Measurements from ENCODE around the gene PRCC. TPM values are rescaled to one million over a fixed set of nuclear protein-coding genes. Genes with fewer than 3 reads are reported as not detected.

Gene PRCC
- total RNA-seq, 1 donor from 2014 or later, result 16.3 TPM

- Histone ChIP-seq H3K36me3 (no peaks in the 10 kb centered on the region), H3K27ac (no peak overlapping the region), H3K4me1 (no peaks in the 10 kb centered on the region), H3K9me3 (no peaks in the 10 kb centered on the region), H3K4me3 (no peak overlapping the region), H3K27me3 (no peaks in the 10 kb centered on the region)
- DNase-seq (ENCODE audit: low spot score in 2 of 2), result no peak
- intact Hi-C loops (cut with DNase I), result no loop called here
- no peak for TF ChIP-seq CTCF (IDR thresholded peaks at IDR 0.05)
Measured at GRCh38 chr1:156832434-156832833, 65.1 kb downstream of the PRCC start.

GRCh38 chr1:156833603-156834002 lies 66.3 kb downstream of the PRCC start:
- DNase-seq (ENCODE audit: low spot score in 2 of 2), result no peak
- Histone ChIP-seq H3K4me3 (no peak overlapping the region), H3K27me3 (no peaks in the 10 kb centered on the region), H3K27ac (no peak overlapping the region), H3K4me1 (no peaks in the 10 kb centered on the region), H3K36me3 (no peaks in the 10 kb centered on the region), H3K9me3 (no peaks in the 10 kb centered on the region)
- no peak for TF ChIP-seq CTCF (IDR thresholded peaks at IDR 0.05)
- intact Hi-C loops (cut with DNase I), result no loop called here

GRCh38 chr1:156834322-156834721 lies 67.0 kb downstream of the PRCC start:
- no peaks in the 10 kb centered on the region for H3K36me3 ChIP-seq
- no peak for TF ChIP-seq CTCF (IDR thresholded peaks at IDR 0.05)
- no peak overlapping the region for H3K4me3 ChIP-seq
- no peaks in the 10 kb centered on the region for H3K27me3 ChIP-seq
- H3K9me3 ChIP-seq, result no peaks in the 10 kb centered on the region
- no peak for DNase-seq (ENCODE audit: low spot score in 2 of 2)
- intact Hi-C loops (cut with DNase I), result no loop called here
- no peak overlapping the region for H3K27ac ChIP-seq
- H3K4me1 ChIP-seq, result no peaks in the 10 kb centered on the region

- no peak for DNase-seq (ENCODE audit: low spot score in 2 of 2)
- no peak for TF ChIP-seq CTCF (IDR thresholded peaks at IDR 0.05)
- intact Hi-C loops (cut with DNase I), result no loop called here
Measured at GRCh38 chr1:156836041-156836654, 68.8 kb downstream of the PRCC start.

GRCh38 chr1:156836892-156837291 lies 69.6 kb downstream of the PRCC start:
- H3K27me3 ChIP-seq, result no peaks in the 10 kb centered on the region
- intact Hi-C loops (cut with DNase I), result no loop called here

More at GRCh38 chr1:156836041-156836654, 68.8 kb downstream of the PRCC start:
- H3K27ac ChIP-seq, result no peak overlapping the region
- H3K36me3 ChIP-seq, result no peaks in the 10 kb centered on the region
- H3K9me3 ChIP-seq, result no peaks in the 10 kb centered on the region
- no peaks in the 10 kb centered on the region for H3K4me1 ChIP-seq
- no peaks in the 10 kb centered on the region for H3K27me3 ChIP-seq
- H3K4me3 ChIP-seq, result no peak overlapping the region

More at GRCh38 chr1:156836892-156837291, 69.6 kb downstream of the PRCC start:
- no peak for TF ChIP-seq CTCF (IDR thresholded peaks at IDR 0.05)
- H3K4me3 ChIP-seq, result no peak overlapping the region
- H3K9me3 ChIP-seq, result no peaks in the 10 kb centered on the region
- H3K27ac ChIP-seq, result no peak overlapping the region
- DNase-seq (ENCODE audit: low spot score in 2 of 2), result no peak
- H3K36me3 ChIP-seq, result no peaks in the 10 kb centered on the region
- no peaks in the 10 kb centered on the region for H3K4me1 ChIP-seq
